Measurements from ENCODE around the gene ELOVL6. TPM values are rescaled to one million over a fixed set of nuclear protein-coding genes. Genes with fewer than 3 reads are reported as not detected.

ELOVL6 gene
- total and polyA plus RNA-seq, 7 donors: 1.2 to 43.6 (median 4.7) TPM

DNA sequence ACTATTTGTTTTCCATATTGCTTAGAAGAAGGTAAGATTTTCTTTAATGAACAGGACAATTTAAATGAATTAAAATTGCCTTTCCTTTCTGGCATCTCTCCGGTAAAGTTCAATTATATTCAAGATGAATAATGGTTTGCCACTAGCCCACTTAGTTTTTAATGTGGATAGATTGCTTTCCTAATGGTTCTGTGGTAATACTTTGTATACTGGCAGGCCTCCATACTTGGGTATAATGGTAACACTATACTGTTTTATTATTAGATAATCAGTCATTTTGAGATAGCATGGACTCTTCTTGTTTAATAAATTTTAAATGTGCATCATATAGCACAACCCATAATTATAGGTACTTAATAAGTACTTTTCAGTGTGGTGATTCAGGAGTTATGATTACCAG lies 89.5 kb downstream of the ELOVL6 start:
- H3K4me1 ChIP-seq: no peaks in the 10 kb centered on the region
- DNase-seq: no peak
- no peak overlapping the region for H3K4me3 ChIP-seq
- H3K36me3 ChIP-seq: no peaks in the 10 kb centered on the region
- H3K27me3 ChIP-seq: no peaks in the 10 kb centered on the region
- no peak for TF ChIP-seq POLR2A (IDR thresholded peaks at IDR 0.05)
- TF ChIP-seq, protein P1, sequence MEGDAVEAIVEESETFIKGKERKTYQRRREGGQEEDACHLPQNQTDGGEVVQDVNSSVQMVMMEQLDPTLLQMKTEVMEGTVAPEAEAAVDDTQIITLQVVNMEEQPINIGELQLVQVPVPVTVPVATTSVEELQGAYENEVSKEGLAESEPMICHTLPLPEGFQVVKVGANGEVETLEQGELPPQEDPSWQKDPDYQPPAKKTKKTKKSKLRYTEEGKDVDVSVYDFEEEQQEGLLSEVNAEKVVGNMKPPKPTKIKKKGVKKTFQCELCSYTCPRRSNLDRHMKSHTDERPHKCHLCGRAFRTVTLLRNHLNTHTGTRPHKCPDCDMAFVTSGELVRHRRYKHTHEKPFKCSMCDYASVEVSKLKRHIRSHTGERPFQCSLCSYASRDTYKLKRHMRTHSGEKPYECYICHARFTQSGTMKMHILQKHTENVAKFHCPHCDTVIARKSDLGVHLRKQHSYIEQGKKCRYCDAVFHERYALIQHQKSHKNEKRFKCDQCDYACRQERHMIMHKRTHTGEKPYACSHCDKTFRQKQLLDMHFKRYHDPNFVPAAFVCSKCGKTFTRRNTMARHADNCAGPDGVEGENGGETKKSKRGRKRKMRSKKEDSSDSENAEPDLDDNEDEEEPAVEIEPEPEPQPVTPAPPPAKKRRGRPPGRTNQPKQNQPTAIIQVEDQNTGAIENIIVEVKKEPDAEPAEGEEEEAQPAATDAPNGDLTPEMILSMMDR (IDR thresholded peaks at IDR 0.05): no peak
- no peak for TF ChIP-seq EP300 (IDR thresholded peaks at IDR 0.05)
- TF ChIP-seq POLR2AphosphoS5 (IDR thresholded peaks at IDR 0.05): no peak
- intact Hi-C loops (cut with DNase I): no loop called here
- 99 to 100% methylated on average over 1 of the region's 1 CpG for WGBS, 2 donors
- no peaks in the 10 kb centered on the region for H3K9me3 ChIP-seq
- no peak overlapping the region for H3K27ac ChIP-seq

DNA sequence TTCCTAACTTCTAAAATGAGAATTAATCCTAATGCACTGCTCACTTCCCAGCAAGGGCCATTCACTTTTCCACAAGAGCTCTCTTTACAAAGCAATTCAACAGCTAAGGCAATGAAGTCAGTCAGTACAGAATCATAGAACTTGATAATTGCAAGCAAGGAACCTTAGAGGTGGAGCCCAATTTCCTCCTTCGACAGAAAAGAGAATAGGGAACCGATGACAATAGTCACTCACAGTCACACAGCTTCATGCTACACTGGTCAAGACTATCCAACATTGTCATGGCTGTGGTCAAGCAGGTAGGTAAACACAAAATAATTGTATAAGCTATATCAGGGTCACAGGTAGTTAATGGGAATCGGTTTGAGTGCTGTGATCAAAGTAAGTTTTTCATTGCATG lies 90.0 kb downstream of the ELOVL6 start:
- H3K36me3 ChIP-seq: no peaks in the 10 kb centered on the region
- no peak for TF ChIP-seq EP300 (IDR thresholded peaks at IDR 0.05)
- no peak for TF ChIP-seq POLR2A (IDR thresholded peaks at IDR 0.05)
- TF ChIP-seq, protein P1 (IDR thresholded peaks at IDR 0.05): no peak
- no peak for TF ChIP-seq POLR2AphosphoS5 (IDR thresholded peaks at IDR 0.05)
- 75 to 78% methylated on average over 3 of the region's 3 CpGs for WGBS, 2 donors
- DNase-seq: no peak
- H3K4me1 ChIP-seq: no peaks in the 10 kb centered on the region
- no peaks in the 10 kb centered on the region for H3K27me3 ChIP-seq
- no peak overlapping the region for H3K27ac ChIP-seq
- intact Hi-C loops (cut with DNase I): no loop called here
- H3K9me3 ChIP-seq: no peaks in the 10 kb centered on the region
- no peak overlapping the region for H3K4me3 ChIP-seq

DNA sequence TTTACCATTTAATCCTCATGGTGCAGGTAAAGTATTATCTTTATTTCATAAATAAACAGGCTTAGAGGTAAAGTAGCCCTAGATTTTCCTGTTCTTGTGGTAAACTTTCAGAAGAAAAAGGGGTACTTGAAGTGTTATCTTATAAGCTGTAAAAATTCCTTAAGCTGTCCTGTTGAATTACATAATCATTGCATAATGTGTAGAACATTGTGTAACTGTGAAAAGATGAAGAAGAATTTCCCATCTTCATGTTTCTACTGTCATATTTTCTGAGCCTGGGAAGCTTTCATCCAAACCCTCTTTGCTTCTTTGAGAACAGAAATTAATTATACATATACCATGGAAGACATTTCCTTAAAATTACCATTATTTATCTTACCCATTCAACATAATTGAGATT lies 90.5 kb downstream of the ELOVL6 start:
- no peak overlapping the region for H3K27ac ChIP-seq
- TF ChIP-seq EP300 (IDR thresholded peaks at IDR 0.05) (no peak), POLR2AphosphoS5 (IDR thresholded peaks at IDR 0.05) (no peak), POLR2A (IDR thresholded peaks at IDR 0.05) (no peak)
- no peak overlapping the region for H3K4me3 ChIP-seq
- intact Hi-C loops (cut with DNase I): no loop called here
- DNase-seq: no peak
- no peaks in the 10 kb centered on the region for H3K36me3 ChIP-seq
- no peaks in the 10 kb centered on the region for H3K4me1 ChIP-seq
- H3K27me3 ChIP-seq: no peaks in the 10 kb centered on the region
- no peaks in the 10 kb centered on the region for H3K9me3 ChIP-seq

DNA sequence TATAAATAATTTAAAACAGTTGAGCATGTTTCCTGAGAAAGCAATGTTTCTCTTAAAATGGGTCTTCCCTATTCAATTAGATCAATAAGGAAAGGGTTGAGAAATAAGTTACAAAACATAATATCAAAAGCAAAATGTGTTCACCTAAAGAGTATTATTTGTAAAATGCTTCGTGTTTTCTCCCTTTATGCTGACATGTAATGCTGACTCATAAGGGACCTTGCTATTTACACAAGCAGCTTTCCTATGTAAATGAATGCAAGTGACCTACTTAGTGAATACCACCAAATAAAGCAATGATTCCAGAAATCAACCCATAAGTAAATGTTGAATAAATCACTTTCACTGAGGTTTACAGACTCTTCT lies 91.5 kb downstream of the ELOVL6 start:
- TF ChIP-seq, protein P1 (IDR thresholded peaks at IDR 0.05): no peak
- TF ChIP-seq EP300 (IDR thresholded peaks at IDR 0.05) (no peak), POLR2A (IDR thresholded peaks at IDR 0.05) (no peak), POLR2AphosphoS5 (IDR thresholded peaks at IDR 0.05) (no peak)
- H3K36me3 ChIP-seq: no peaks in the 10 kb centered on the region
- no peaks in the 10 kb centered on the region for H3K4me1 ChIP-seq
- no peak overlapping the region for H3K27ac ChIP-seq
- H3K27me3 ChIP-seq: no peaks in the 10 kb centered on the region
- intact Hi-C loops (cut with DNase I): no loop called here
- H3K9me3 ChIP-seq: no peaks in the 10 kb centered on the region
- DNase-seq: no peak
- 19 to 48% methylated on average over 1 of the region's 1 CpG for WGBS, 2 donors
- H3K4me3 ChIP-seq: no peak overlapping the region

DNA sequence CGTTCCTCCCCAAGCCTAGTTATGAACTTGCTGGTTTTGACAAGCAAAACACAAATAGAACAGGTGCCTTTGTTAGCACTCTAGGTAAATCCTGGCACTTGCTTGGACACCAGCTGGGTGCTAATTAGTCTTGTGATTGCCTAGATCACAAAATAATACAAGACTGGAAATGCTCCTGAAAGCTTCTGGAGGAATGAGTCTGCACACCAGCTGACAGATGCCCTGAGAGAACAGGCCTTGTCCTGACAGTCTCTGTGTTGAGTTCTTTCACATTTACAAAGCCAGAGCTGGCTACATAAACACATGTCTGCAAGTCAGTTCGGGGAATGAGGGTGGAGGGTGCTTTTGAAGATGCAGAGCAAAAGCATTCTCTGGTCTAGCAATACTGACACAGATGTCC lies 93.8 kb downstream of the ELOVL6 start:
- Histone ChIP-seq H3K27ac (no peak overlapping the region), H3K4me1 (no peaks in the 10 kb centered on the region), H3K9me3 (no peaks in the 10 kb centered on the region), H3K36me3 (no peaks in the 10 kb centered on the region), H3K27me3 (no peaks in the 10 kb centered on the region), H3K4me3 (no peak overlapping the region)
- TF ChIP-seq POLR2A (IDR thresholded peaks at IDR 0.05) (no peak), EP300 (IDR thresholded peaks at IDR 0.05) (no peak), POLR2AphosphoS5 (IDR thresholded peaks at IDR 0.05) (no peak)
- TF ChIP-seq, protein P1 (IDR thresholded peaks at IDR 0.05): no peak
- WGBS, 2 donors: 82 to 89% methylated on average over 2 of the region's 2 CpGs
- intact Hi-C loops (cut with DNase I): no loop called here
- DNase-seq: no peak
